Activated CD8-positive, alpha-beta memory T cell treated with anti-CD3 and anti-CD28 coated beads for 1 hour (primary cell): ENCODE results near the gene OGFR.

ENCODE experiments used
- DNase-seq, 2 donors: peaks; one replicate each; pipeline ENCODE4 v3.0.0-alpha.2; 2020; ENCODE audit warnings: low read depth in 1 of 2; ENCODE audit errors: extremely low read depth in 1 of 2

The OGFR gene

GRCh38 chr20:62824476-62825332 is 20.1 kb downstream of the OGFR start:
- no peak for DNase-seq

- DNase-seq: no peak
These were observed 20.8 kb downstream of the OGFR start for GRCh38 chr20:62825333-62825985.

GRCh38 chr20:62825986-62826645 is 21.5 kb downstream of the OGFR start:
- no peak for DNase-seq

GRCh38 chr20:62826646-62827310 is 22.1 kb downstream of the OGFR start:
- no peak for DNase-seq

- no peak for DNase-seq
These were observed 22.8 kb downstream of the OGFR start for GRCh38 chr20:62827311-62828038.

GRCh38 chr20:62828051-62828450 is 23.4 kb downstream of the OGFR start:
- no peak for DNase-seq

- no peak for DNase-seq
These were observed 24.0 kb downstream of the OGFR start for GRCh38 chr20:62828511-62829230.

GRCh38 chr20:62829231-62830230 is 24.9 kb downstream of the OGFR start:
- DNase-seq: no peak

GRCh38 chr20:62830251-62830650 is 25.6 kb downstream of the OGFR start:
- DNase-seq: no peak

GRCh38 chr20:62830821-62831220 is 26.2 kb downstream of the OGFR start:
- DNase-seq: no peak

GRCh38 chr20:62831361-62831788 is 26.7 kb downstream of the OGFR start:
- no peak for DNase-seq

- no peak for DNase-seq
These were observed 27.2 kb downstream of the OGFR start for GRCh38 chr20:62831854-62832211.

GRCh38 chr20:62832212-62832922 is 27.7 kb downstream of the OGFR start:
- no peak for DNase-seq

- no peak for DNase-seq
These were observed 28.3 kb downstream of the OGFR start for GRCh38 chr20:62832951-62833391.

GRCh38 chr20:62834967-62835730 is 30.5 kb downstream of the OGFR start:
- DNase-seq: no peak

- no peak for DNase-seq
These were observed 31.6 kb downstream of the OGFR start for GRCh38 chr20:62835931-62836861.
